ENCODE data around the gene PATJ.
"Not testable (repeated sequence)": the region's sequence is repeated elsewhere in the genome, so short reads cannot be mapped to it uniquely, and the experiment has no call there.

The PATJ gene

GRCh38 chr1:61930116-61930645 lies 187.9 kb downstream of the PATJ start:
- DNase-seq (ENCODE audit: extremely low spot score, insufficient read length, low read depth) (no peak), FAIRE-seq (no peak)

GRCh38 chr1:61931587-61932279 lies 189.5 kb downstream of the PATJ start:
- DNase-seq (ENCODE audit: extremely low spot score, insufficient read length, low read depth) (no peak), FAIRE-seq (no peak)

- no peak for FAIRE-seq
- no peak for DNase-seq (ENCODE audit: extremely low spot score, insufficient read length, low read depth)
These were observed 193.2 kb downstream of the PATJ start for GRCh38 chr1:61935516-61935915.

GRCh38 chr1:61936839-61937238 lies 194.6 kb downstream of the PATJ start:
- FAIRE-seq: no peak

GRCh38 chr1:61941794-61942193 lies 199.5 kb downstream of the PATJ start:
- DNase-seq (ENCODE audit: extremely low spot score, insufficient read length, low read depth) (no peak), FAIRE-seq (no peak)

More at GRCh38 chr1:61936839-61937238, 194.6 kb downstream of the PATJ start:
- DNase-seq (ENCODE audit: extremely low spot score, insufficient read length, low read depth): no peak

GRCh38 chr1:61942856-61943255 lies 200.6 kb downstream of the PATJ start:
- FAIRE-seq (no peak), DNase-seq (ENCODE audit: extremely low spot score, insufficient read length, low read depth) (no peak)

- DNase-seq (ENCODE audit: extremely low spot score, insufficient read length, low read depth); FAIRE-seq: not testable (repeated sequence)
These were observed 206.4 kb downstream of the PATJ start for GRCh38 chr1:61948685-61949084.

- DNase-seq (ENCODE audit: extremely low spot score, insufficient read length, low read depth): no peak
- peak; percentile 54 for FAIRE-seq
These were observed 208.1 kb downstream of the PATJ start for GRCh38 chr1:61950418-61950817.

- FAIRE-seq: no peak
These were observed 209.7 kb downstream of the PATJ start for GRCh38 chr1:61951731-61952580.

GRCh38 chr1:61952675-61953074 lies 210.4 kb downstream of the PATJ start:
- no peak for FAIRE-seq

More at GRCh38 chr1:61951731-61952580, 209.7 kb downstream of the PATJ start:
- DNase-seq (ENCODE audit: extremely low spot score, insufficient read length, low read depth): no peak

GRCh38 chr1:61953076-61953789 lies 211.0 kb downstream of the PATJ start:
- no peak for FAIRE-seq

More at GRCh38 chr1:61952675-61953074, 210.4 kb downstream of the PATJ start:
- DNase-seq (ENCODE audit: extremely low spot score, insufficient read length, low read depth): no peak

GRCh38 chr1:61953790-61954150 lies 211.5 kb downstream of the PATJ start:
- DNase-seq (ENCODE audit: extremely low spot score, insufficient read length, low read depth): no peak
- FAIRE-seq: no peak

More at GRCh38 chr1:61953076-61953789, 211.0 kb downstream of the PATJ start:
- no peak for DNase-seq (ENCODE audit: extremely low spot score, insufficient read length, low read depth)

- DNase-seq (ENCODE audit: extremely low spot score, insufficient read length, low read depth) (no peak), FAIRE-seq (no peak)
These were observed 213.0 kb downstream of the PATJ start for GRCh38 chr1:61955261-61955660.

GRCh38 chr1:61956016-61956645 lies 213.9 kb downstream of the PATJ start:
- FAIRE-seq (no peak), DNase-seq (ENCODE audit: extremely low spot score, insufficient read length, low read depth) (no peak)

GRCh38 chr1:61956784-61957183 lies 214.5 kb downstream of the PATJ start:
- DNase-seq (ENCODE audit: extremely low spot score, insufficient read length, low read depth) (no peak), FAIRE-seq (no peak)

GRCh38 chr1:61961009-61961408 lies 218.7 kb downstream of the PATJ start:
- DNase-seq (ENCODE audit: extremely low spot score, insufficient read length, low read depth) (no peak), FAIRE-seq (no peak)

GRCh38 chr1:61962631-61963030 lies 220.4 kb downstream of the PATJ start:
- DNase-seq (ENCODE audit: extremely low spot score, insufficient read length, low read depth): no peak
- FAIRE-seq: no peak

GRCh38 chr1:61966450-61967225 lies 224.4 kb downstream of the PATJ start:
- FAIRE-seq; DNase-seq (ENCODE audit: extremely low spot score, insufficient read length, low read depth): not testable (repeated sequence)

- FAIRE-seq (no peak), DNase-seq (ENCODE audit: extremely low spot score, insufficient read length, low read depth) (no peak)
These were observed 225.5 kb downstream of the PATJ start for GRCh38 chr1:61967750-61968149.

Data from GM18507 (cell line).